ENCODE measurements around the gene SLC17A3.

GRCh38 chr6:25896252-25896651, 22.2 kb upstream of the SLC17A3 start:
- no peak for TF ChIP-seq CTCF (IDR thresholded peaks at IDR 0.05)
- no peak for TF ChIP-seq EZH2 (IDR thresholded peaks at IDR 0.05)
- TF ChIP-seq EZH2phosphoT487 (IDR thresholded peaks at IDR 0.05), result no peak
